HCT116 (cell line): ENCODE measurements around the gene ARPC1B. TPM values are rescaled to one million over a fixed set of nuclear protein-coding genes. Genes with fewer than 3 reads are reported as not detected.

Experiments
- ATAC-seq: fragments of 200-7000 bp; cut with Tn5 transposase; 2 replicates; pipeline ENCODE4 v1.9.1; 2020; ENCODE audit warnings: mild to moderate bottlenecking, moderate library complexity
- BruUV-seq: library from RNA; stranded (reverse); fragments of 400-500 nt; replicated peaks from 2 replicates; lab custom pipeline; 2021; lab: Mats Ljungman, UMichigan
- CTCF ChIA-PET: fragments of 300-600 bp; sonication (Branson Sonifier 250); formaldehyde crosslinking; loops from one replicate; lab custom pipeline; 2021; ENCODE audit warnings: antibody characterized with exemption; lab: Charles Lee
- POLR2A ChIA-PET: fragments of 300-600, 350-600 bp; sonication (Branson Sonifier 250); formaldehyde crosslinking; loops from one replicate; lab custom pipeline; 2021; ENCODE audit warnings: antibody characterized with exemption; lab: Charles Lee
- RAD21 ChIA-PET, 2 experiments: fragments of 300-600 bp; sonication (Branson Sonifier 250); formaldehyde crosslinking; loops; one replicate each; lab custom pipeline; 2023; ENCODE audit warnings: low total read pairs in 2 of 2; ENCODE audit not compliant: uncharacterized antibody in 2 of 2, unreplicated experiment in 2 of 2, low non-redundant PET in 1 of 2; lab: Charles Lee
- DNase-seq: peaks from one replicate; pipeline ENCODE4 v3.0.0-alpha.2; 2010; ENCODE audit warnings: low read depth, low spot score
- H2AFZ ChIP-seq: fragments of 200-600 bp; shearing (Covaris generic), sonication (generic); 2 replicates; pipeline ENCODE4 v1.6.1; 2017; ENCODE audit warnings: low read depth, mixed run types, mixed read lengths, antibody characterized with exemption, low read length; ENCODE audit not compliant: poor library complexity, severe bottlenecking
- H3K27ac ChIP-seq: 2 replicates; pipeline ENCODE4 v1.5.1; 2012; ENCODE audit warnings: low read depth, low read length
- H3K27me3 ChIP-seq: fragments of 200-600 bp; sonication (generic); 2 replicates; pipeline ENCODE4 v1.6.1; 2016; ENCODE audit warnings: mixed run types, low read length, mixed read lengths; ENCODE audit not compliant: insufficient read depth
- H3K36me3 ChIP-seq, 2 experiments: fragments of 200-500 bp in 1 of 2; fragments of 200-600 bp in 1 of 2; sonication (Bioruptor generic) in 1 of 2; sonication (generic) in 1 of 2; 2 replicates each; pipeline versions ENCODE4 v1.5.1 to v1.6.1; 2014 to 2016; ENCODE audit warnings: low read length in 2 of 2, inconsistent platforms in 1 of 2, mixed read lengths in 1 of 2, mixed run types in 1 of 2; ENCODE audit not compliant: insufficient read depth in 2 of 2, control insufficient read depth in 1 of 2
- H3K4me1 ChIP-seq, 2 experiments: fragments of 200-600 bp in 1 of 2; sonication (generic) in 1 of 2; 2 replicates each; pipeline versions ENCODE4 v1.5.1 to v1.6.1; 2012 to 2017; ENCODE audit warnings: low read length in 2 of 2, inconsistent platforms in 1 of 2, mild to moderate bottlenecking in 1 of 2, mixed read lengths in 1 of 2, mixed run types in 1 of 2, moderate library complexity in 1 of 2; ENCODE audit not compliant: insufficient read depth in 2 of 2, control insufficient read depth in 1 of 2
- H3K4me2 ChIP-seq: fragments of 200-600 bp; sonication (generic); 2 replicates; pipeline ENCODE4 v1.6.1; 2017; ENCODE audit warnings: mixed run types, low read length, mixed read lengths
- H3K4me3 ChIP-seq, 2 experiments: fragments of 200-600 bp in 1 of 2; sonication (generic) in 1 of 2; replicated peaks in 1 of 2; 2 replicates each; pipeline ENCODE4 v1.5.1; 2011 to 2016; ENCODE audit warnings: low read length in 2 of 2, control low read depth in 1 of 2, low read depth in 1 of 2, mild to moderate bottlenecking in 1 of 2, mixed read lengths in 1 of 2, mixed run types in 1 of 2
- H3K79me2 ChIP-seq: fragments of 200-600 bp; sonication (generic); 2 replicates; pipeline ENCODE4 v1.6.1; 2017; ENCODE audit warnings: mild to moderate bottlenecking, mixed run types, low read length, moderate library complexity, mixed read lengths; ENCODE audit not compliant: insufficient read depth
- H3K9ac ChIP-seq: fragments of 200-600 bp; sonication (generic); 2 replicates; pipeline ENCODE4 v1.6.1; 2016; ENCODE audit warnings: low read length, mixed read lengths
- H3K9me2 ChIP-seq: fragments of 200-600 bp; sonication (generic), shearing (Covaris generic); 2 replicates; pipeline ENCODE4 v1.6.1; 2017; ENCODE audit warnings: mixed run types, mild to moderate bottlenecking, moderate library complexity; ENCODE audit not compliant: insufficient read depth
- H3K9me3 ChIP-seq, 2 experiments: fragments of 200-500 bp in 1 of 2; fragments of 200-600 bp in 1 of 2; sonication (Bioruptor generic) in 1 of 2; sonication (generic) in 1 of 2; 2 replicates each; pipeline ENCODE4 v1.6.1; 2014 to 2017; ENCODE audit warnings: low read length in 2 of 2, mixed read lengths in 2 of 2, inconsistent platforms in 1 of 2, low read depth in 1 of 2, mild to moderate bottlenecking in 1 of 2, mixed run types in 1 of 2, moderate library complexity in 1 of 2; ENCODE audit not compliant: control insufficient read depth in 1 of 2, insufficient read depth in 1 of 2
- H4K20me1 ChIP-seq: fragments of 200-600 bp; sonication (generic), shearing (Covaris generic); 2 replicates; pipeline ENCODE4 v1.6.1; 2017; ENCODE audit warnings: mixed run types, mild to moderate bottlenecking, moderate library complexity; ENCODE audit not compliant: insufficient read depth
- ZBTB33 ChIP-seq: IDR thresholded peaks from 2 replicates; pipeline ENCODE4 v1.6.1; 2011; ENCODE audit warnings: mild to moderate bottlenecking, low read length, moderate library complexity; ENCODE audit not compliant: insufficient replicate concordance; ENCODE audit errors: extremely low read depth
- ZNF274 ChIP-seq: fragments of 200-500 bp; sonication (Bioruptor generic); IDR thresholded peaks from 2 replicates; pipeline ENCODE4 v1.6.1; 2014; ENCODE audit warnings: mild to moderate bottlenecking, low read depth, low read length, inconsistent platforms
- intact Hi-C: fragments of 100-400 bp; cut with micrococcal nuclease; formaldehyde crosslinking; loops from 2 replicates; pipeline ENCODE4 v1.10.0; 2022
- total RNA-seq: library from RNA; stranded (reverse); gene quantifications from one replicate; pipeline ENCODE4 v1.2.1, GENCODE V29; 2021; ENCODE audit not compliant: unreplicated experiment
- TF ChIP-seq, protein P1 (sequence below): IDR thresholded peaks from 2 replicates; pipeline ENCODE4 v1.6.1; 2012; ENCODE audit warnings: low read depth

Gene ARPC1B
- total RNA-seq, 1 experiment from 2014 or later = 192 TPM

DNA sequence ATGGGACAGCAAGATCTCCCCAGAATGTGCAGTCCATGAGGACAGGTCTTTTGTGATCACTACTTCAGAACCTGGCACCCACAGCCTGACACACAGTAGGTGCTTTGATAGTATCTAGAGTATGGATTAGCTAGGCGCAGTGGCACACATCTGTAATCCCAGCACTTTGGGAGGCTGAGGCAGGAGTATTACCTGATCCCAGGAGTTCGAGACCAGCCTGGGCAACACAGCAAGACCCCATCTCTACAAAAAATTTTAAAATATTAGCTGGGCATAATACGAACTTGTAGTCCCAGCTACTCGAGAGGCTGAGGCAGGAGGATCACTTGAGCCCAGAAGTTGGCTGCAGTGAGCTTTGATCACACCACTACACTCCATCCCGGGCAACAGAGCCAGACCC, 22.3 kb upstream of the ARPC1B start:
- no TSS peak for BruUV-seq
- Histone ChIP-seq H3K9me2 (no peaks in the 10 kb centered on the region), H3K4me1 (no peaks in the 10 kb centered on the region), H3K4me3 (no peak overlapping the region), H3K36me3 (peaks cover 24 to 38% of the 10 kb centered on the region in 2 experiments; a peak in 3 of 4 replicates), H3K27me3 (no peaks in the 10 kb centered on the region), H2AFZ (no peak overlapping the region), H3K9ac (no peak overlapping the region), H3K27ac (no peak overlapping the region), H3K4me2 (no peak overlapping the region), H3K9me3 (no peaks in the 10 kb centered on the region), H3K79me2 (no peaks in the 10 kb centered on the region), H4K20me1 (no peaks in the 10 kb centered on the region; the same call in 1 of the 2 replicates)
- TF ChIP-seq, protein P1, sequence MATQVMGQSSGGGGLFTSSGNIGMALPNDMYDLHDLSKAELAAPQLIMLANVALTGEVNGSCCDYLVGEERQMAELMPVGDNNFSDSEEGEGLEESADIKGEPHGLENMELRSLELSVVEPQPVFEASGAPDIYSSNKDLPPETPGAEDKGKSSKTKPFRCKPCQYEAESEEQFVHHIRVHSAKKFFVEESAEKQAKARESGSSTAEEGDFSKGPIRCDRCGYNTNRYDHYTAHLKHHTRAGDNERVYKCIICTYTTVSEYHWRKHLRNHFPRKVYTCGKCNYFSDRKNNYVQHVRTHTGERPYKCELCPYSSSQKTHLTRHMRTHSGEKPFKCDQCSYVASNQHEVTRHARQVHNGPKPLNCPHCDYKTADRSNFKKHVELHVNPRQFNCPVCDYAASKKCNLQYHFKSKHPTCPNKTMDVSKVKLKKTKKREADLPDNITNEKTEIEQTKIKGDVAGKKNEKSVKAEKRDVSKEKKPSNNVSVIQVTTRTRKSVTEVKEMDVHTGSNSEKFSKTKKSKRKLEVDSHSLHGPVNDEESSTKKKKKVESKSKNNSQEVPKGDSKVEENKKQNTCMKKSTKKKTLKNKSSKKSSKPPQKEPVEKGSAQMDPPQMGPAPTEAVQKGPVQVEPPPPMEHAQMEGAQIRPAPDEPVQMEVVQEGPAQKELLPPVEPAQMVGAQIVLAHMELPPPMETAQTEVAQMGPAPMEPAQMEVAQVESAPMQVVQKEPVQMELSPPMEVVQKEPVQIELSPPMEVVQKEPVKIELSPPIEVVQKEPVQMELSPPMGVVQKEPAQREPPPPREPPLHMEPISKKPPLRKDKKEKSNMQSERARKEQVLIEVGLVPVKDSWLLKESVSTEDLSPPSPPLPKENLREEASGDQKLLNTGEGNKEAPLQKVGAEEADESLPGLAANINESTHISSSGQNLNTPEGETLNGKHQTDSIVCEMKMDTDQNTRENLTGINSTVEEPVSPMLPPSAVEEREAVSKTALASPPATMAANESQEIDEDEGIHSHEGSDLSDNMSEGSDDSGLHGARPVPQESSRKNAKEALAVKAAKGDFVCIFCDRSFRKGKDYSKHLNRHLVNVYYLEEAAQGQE = no peak
- TF ChIP-seq ZNF274 (no peak), ZBTB33 (no peak)
- ChIA-PET CTCF (no interaction called here), POLR2A (no interaction called here), RAD21 (interaction anchor here in 1 of 2 experiments (0.7 kb wide), 1 partner anchor 241 kb away, joined by 4 read pairs; no protein-coding TSS in a partner anchor)
- intact Hi-C loops = no loop called here
- ATAC-seq (no peak), DNase-seq (no peak)
